ENCODE data around the gene OCIAD2.
"Not testable (repeated sequence)": the region's sequence is repeated elsewhere in the genome, so short reads cannot be mapped to it uniquely, and the experiment has no call there.

Gene OCIAD2

DNA sequence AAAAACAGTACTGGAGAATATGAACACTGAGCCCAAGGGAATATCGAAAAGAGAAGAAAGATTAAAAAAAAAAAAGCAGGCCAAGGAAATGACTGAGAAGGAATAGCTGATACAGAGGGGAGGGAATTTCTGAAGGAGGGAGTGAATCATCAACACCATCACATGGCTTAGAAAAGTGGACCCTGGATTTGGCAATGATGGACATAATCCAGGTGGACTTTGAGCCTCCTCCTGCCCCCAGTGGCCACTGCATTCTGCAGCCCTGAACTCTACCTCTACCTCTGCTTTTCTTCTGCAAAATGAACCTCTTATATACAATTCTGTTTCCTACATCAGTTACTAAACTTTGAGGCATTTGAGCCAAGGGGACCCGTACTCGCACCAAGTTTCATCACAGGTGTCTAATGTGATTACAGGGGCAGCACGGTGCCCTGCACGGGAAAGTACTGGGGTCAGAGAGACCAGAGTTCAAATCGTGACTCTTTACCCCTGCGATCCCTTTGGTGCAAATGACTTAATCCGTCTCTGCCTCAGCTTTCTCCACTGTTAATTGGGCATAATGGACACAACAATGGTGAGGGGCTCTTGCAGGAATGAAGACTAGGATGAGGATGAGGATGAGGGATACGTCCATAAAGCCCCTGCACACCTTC is 1.1 kb downstream of the OCIAD2 start:
- DNase-seq = peak; percentile 56

DNA sequence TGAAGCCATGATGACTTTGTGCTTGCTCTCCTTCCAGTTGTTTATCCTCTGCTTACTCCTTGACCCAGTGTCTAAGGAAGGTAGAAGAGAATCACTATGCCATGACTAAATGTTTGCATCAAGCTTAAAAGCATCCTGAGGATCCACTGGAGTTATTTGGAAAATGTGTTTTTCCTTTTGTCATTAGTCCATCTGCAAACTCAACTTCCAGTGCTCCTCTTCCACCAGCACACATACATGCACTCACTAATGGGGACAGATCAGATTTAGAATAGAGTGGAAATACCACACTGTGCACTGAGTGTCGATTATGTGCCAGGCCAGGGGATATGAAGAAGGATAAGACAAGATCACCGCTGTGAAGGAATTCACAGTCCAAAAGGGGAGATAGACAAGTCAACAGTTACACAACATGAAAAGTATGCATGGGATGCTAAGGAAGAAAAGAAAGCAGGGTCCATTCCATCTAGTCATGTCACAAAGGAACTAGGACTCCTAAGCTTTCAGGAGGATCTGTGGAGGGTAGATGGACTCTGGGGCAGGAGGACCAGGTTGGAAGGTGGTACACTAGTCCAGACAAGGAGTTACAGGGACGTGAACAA is 1.9 kb downstream of the OCIAD2 start:
- DNase-seq = peak; percentile 36

DNA sequence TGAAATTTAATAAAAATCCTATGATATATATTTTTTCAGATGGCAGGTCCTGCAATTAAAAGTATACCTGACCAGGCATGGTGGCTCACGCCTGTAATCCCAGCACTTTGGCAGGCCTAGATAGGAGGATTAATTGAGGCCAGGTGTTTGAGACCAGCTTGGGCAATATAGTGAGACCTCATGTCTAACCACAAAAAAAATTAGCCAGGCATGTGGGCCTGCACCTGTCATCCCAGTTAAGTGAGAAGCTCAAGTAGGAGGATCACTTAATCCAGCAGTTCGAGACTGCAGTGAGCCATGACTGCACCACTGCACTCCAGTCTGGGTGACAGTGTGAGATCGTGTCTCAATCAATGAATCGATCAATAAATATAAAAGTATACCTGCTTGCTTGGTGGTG is 2.5 kb downstream of the OCIAD2 start:
- DNase-seq = no peak

DNA sequence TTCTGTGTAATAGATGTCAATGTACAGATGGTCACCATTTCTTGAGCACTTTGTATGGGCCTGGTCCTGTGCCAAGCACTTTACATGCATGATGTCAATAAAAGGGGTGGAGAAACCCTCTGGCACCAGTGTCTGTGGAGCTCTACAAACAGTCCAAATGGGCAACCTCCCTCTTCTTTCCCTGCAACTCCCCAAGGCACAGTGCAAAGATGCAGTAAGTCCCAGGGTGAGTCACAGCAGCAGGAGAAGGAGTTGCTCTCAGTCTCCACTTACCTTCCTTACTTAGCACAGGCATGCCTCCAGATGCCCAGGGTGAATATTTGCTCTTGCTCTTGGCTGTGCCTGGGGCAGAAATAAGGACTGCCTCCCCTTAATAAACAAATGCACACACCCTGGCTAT is 4.3 kb downstream of the OCIAD2 start:
- DNase-seq = peak; percentile 30

DNA sequence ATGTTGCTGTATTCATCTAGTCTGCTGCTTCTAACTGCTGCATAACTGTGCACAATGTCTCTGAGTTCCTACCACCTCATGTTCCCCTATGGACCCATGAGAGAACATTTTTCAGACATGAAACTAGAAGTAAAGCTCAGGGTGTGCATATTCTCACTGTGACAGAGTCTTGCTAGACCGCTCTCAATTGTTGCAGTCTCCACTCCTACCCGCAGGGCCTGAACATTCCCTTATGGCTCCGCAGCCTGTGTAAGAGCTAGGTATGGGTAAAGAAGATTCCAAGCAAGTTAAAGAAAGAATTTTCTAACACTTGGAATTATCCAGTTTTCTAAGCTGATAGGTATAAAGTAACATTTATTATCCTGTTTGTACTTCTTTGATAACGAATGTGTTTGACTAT is 5.4 kb downstream of the OCIAD2 start:
- DNase-seq = no peak

DNA sequence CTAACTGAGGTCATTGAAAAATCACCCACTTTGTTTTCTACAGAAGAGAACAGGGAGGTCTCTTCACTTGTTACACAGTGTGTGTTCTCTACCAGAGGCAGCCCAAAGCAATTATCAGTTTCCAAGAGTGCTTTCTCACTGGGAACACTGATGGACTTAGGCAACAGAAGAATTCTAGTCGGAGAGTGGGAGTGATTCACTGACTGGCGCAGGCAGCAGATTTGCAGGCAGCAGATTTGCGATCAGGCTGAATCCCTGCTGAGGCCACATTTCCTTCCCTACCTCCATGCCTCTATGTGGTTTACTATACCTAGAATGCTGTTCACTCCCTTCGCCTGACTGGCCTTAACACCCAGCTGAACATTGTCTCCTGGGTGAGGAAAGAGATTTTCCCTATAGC is 6.6 kb downstream of the OCIAD2 start:
- peak; percentile 49 for DNase-seq

DNA sequence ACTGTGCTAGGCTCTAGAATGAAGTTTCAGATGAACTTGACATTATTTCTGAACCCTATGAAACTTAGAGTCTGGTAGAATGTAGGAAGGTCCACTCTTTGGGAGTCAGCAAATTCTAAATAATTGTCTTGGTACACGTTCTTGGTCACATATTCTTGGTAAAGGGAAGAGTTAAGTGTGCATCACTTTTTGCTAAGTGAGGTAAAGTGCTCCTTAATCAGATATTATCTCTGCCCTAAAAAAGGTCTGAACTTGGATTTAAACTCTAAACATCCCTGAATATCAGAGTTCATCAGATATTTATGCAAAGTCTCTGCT is 7.2 kb downstream of the OCIAD2 start:
- no peak for DNase-seq

DNA sequence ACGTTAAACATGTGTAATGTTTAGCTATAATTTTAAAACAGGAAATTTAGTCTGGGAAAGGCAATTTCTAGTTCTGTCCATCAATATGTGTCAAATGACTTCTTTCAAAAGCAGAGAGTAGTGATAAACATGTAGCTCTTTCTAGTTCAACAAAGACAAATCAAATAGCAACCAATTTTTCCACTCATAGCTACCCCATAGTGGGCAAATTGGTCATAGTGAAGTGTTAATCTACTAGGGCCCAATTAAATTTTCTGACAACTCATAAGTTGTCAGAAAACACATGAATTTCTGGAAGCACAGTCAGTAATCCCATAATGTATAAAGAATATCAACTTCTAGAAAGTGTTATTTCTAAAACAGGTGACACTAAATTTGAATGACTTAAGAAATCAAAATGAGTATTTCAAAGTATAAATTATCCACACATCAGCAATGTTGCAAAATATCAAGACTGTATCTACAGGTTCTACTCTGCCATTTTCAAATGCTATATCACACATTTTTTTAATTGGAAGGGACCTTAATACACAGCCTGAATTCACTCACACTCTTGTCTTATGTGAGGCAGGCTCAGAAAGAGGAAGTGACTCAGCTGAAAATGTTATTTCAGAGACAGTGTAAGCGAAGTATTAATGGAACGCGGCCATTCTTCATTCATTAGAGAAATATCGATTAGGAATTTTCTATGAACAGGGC is 7.7 kb downstream of the OCIAD2 start:
- no peak for DNase-seq

DNA sequence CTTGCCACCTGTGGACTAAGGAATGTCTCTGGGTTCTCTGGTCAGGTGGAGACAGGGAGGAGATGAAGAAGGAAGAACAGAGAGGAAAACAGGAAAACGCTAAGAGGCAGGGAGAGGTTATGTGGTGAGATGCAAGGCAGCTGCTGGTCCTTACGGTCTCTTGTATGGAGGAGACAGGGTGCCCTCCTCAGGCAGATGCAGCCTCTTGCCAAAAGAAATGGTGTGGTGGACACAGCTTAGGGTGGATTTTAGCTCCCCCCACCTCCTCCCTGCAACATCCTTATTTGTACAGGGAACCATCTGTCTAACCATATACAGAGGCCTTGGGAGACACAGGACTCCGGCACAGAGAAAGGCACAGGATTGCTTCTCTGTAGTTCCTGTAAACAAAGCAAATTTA is 9.7 kb downstream of the OCIAD2 start:
- no peak for DNase-seq

DNA sequence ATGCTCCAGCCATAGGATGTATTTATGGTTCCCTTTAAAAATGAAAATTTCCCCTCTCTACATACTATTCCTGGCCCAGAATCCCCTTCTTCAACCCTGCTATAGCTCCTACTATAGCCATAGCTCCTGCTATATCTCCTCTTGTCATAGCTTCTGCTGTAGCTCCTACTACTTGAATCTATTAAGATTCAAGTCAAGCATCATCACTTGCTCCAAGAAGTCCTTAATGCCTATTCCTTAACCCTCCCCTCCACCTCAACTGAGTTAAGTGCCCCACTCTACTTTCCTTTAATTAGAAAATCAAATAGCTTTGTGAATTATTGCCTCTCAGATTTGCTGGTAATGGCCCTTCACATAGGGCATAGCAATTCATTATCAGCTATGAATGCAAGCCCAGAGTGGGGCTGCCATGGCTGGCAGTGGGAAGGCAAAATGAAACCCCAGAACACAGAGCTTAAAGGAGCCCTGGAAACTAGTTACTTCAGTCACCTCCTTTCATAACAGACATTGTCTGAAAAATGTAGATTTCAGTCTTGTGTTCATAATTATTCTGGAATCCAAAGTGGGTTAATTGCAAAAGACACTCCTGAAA is 15.4 kb downstream of the OCIAD2 start:
- DNase-seq = no peak

DNA sequence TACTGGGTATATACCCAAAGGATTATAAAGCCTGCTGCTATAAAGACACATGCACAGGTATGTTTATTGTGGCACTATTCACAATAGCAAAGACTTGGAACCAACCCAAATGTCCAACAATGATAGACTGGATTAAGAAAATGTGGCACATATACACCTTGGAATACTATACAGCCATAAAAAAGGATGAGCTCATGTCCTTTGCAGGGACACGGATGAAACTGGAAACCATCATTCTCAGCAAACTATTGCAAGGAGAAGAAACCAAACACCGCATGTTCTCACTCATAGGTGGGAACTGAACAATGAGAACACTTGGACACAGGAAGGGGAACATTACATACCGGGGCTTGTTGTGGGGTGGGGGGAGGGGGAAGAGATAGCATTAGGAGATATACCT is 16.8 kb downstream of the OCIAD2 start:
- not testable (repeated sequence) for DNase-seq

DNA sequence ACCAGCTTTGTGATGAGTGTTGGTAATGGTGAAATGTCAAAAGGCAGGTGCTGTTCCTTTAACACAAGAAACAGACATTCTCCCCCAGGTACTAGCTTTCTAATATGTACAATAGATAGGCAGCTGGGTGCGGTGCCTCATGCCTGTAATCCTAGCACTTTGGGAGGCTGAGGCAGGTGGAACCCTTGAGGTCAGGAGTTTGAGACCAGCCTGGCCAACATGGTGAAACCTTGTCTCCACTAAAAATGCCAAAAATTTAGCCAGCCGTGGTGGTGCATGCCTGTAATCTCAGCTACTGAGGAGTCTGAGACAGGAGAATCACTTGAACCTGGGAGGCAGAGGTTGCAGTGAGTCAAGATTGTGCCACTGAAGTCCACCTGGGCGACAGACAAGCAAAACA is 24.9 kb downstream of the OCIAD2 start:
- DNase-seq = not testable (repeated sequence)

DNA sequence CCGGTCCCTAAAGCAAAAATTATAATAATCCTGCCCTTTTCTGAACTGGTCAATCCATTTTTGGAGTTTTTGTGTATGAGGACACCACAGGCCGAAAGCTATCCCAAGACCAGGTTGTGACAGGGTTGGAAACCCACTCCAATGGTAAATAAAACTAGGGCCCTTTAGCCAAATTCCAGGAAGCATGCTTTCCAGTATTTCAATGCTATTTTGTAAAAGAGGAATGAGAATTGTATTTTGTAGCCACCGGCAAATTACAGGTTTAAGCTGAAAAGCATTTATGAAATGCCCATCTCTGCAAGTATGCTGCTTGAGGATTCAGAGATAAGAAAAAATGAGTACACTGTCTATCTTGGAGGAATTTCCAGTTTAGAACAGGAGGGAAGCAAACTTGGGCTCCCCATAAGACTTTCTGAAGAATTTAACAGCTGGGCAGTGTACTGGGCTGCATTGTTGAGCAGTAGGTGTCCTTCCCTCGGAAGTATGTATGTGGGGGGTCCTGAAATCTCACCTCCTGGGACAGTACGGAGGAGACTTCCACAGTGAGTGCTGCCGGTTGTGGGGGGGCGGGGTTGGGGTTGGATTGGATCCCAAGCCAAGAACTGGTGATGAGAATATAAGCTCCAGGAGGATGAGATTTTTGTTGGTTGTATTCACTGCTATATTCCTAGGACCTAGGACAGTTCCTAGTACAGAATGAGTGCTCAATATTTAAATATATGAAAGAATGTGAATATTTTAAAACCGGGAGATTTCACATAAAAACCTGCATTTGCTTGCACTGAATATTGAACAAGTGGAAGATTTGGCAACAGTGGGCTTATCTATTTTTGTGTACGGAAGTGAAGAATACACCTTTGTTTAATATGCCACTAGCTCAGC is 26.8 kb downstream of the OCIAD2 start:
- no peak for DNase-seq

DNA sequence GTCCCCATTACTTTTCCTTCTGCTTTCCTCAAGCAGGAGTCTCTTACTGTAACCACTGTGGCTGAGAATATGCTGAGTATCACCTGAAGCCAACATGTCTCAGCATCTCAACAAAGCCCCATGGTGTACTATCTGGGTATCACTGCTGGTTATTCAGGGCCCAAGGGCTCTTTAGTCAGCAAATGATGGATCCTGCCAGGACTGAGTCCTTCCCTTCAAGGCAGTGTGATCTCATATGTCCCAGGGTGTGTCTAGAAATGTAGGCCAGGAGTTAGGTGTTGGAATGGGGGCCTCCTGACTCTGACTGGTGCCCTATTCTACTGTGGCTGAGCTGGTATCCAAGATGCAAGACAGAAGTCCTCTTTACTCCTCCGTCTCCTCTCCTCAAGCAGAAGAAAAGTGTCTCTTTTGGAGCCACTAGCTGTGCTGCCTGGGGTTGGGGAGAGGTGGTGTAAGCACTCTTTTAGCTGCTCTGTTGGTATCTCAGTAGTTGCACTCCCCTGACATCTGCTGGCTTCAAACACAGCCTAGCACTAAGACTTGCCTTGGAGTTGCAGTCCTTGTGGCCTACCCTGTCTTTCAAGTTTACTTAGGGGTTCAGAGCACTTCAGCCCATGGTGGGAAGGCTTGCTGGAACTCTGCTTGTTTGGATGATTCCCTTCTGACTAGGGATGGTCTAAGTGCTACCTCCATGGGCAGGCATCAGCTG is 28.6 kb downstream of the OCIAD2 start:
- DNase-seq = no peak

DNA sequence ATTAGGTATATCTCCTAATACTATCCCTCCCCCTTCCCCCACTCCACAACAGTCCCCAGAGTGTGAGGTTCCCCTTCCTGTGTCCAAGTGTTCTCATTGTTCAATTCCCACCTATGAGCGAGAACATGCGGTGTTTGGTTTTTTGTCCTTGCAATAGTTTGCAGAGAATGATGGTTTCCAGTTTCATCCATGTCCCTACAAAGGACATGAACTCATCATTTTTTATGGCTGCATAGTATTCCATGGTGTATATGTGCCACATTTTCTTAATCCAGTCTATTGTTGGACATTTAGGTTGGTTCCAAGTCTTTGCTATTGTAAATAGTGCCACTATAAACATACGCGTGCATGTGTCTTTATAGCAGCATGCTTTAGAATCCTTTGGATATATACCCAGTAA is 41.9 kb downstream of the OCIAD2 start:
- not testable (repeated sequence) for DNase-seq

DNA sequence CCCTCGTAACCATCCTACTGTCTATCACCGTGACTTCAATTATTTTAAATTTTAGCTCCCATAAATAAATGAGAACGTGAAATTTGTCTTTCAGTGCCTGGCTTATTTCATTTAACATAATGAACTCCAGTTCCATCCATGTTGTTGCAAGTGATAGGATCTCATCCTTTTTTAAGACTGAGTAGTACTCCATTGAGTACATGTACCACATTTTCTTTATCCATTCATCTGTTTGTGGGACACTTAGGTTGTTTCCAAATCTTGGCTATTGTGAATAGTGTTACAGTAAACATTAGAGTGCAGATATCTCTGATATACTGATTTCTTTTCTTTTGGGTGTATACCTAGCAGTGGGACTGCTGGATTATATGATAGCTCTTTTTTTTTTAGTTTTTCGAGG is 42.8 kb downstream of the OCIAD2 start:
- no peak for DNase-seq

DNA sequence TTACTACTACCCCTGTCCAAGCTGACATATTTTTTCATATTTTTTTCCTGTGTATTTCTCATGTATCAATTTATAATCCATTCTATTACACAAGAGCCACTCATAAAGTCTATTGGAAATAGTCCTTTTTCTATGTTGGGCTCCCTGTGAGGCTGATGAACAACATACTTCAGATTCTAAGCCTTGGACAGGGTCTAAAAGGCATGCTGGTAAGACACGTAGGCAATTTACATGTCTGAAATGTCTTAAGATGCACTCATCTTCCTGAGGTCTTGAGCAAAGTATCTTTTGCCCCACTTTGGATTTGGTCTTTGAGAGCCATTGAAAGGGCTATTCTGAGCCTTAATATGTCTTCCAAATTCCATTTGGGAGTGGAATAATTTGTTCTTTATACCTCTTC is 43.9 kb downstream of the OCIAD2 start:
- DNase-seq = peak; percentile 21

DNA sequence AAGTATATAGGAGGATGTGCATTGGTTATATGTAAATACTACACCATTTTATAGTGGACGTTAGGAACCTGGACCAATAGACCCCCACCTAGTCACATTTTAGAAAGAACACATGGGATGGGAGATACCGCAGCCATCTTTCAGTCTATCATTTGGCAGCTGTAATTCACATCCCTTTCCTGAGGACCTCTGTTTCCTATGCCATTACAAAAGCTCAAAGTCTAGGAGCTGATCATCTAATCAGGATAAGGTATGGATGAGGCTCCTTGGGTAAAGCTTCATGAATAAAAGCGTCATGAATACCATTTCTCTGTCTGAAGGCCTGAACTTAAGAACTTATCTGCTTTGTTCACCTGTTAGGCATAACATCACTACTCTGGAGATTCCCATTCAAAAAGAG is 44.5 kb downstream of the OCIAD2 start:
- no peak for DNase-seq

DNA sequence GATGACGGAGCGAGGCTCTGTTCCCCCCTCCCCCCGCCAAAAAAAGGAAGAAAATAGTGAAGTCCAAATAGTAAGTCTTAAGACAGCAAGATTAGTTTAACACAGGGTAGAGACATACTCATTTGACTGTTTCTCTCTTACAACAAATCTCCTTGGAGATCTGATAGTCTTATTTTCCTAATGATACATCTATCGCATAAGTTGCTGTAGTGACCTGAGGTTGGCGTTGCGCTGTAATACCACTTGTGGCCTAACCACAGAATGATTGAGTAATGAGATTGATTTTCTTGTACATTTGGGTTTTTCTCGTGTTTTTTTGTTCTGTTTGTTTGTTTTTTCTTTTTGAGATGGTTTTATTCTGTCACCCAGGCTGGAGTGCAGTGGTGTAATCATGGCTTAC is 48.4 kb downstream of the OCIAD2 start:
- no peak for DNase-seq

DNA sequence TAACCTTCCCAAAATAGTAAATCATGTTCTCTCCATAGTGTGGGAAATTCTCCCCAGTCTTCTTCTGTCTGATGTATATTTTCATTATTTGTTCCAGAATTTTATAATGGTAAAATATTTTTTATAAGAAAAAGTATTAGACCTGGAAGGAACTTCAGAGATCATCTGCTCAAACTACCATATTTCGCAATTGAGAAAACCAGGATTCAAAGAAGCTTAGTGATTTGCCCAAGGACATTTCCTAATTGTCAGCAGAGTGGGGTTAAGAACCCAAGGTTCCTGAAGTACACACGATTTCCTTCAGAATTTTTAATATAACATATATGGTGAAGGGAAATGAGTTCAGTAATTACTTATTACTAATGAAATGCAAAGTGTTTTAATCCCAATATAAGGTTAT is 51.6 kb downstream of the OCIAD2 start:
- no peak for DNase-seq

DNA sequence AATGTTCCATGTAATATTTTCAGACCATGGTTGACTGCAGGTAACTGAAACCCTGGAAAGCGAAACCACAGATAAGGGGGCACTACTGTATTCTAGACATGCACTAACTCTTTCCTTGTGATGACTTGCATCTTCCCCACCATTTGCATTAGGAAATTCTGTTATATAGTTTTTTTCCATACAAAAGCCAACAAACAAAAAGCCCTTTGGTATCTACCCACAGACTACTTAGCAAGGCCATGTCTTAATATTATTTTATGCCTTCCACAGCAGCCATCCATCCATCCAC is 52.2 kb downstream of the OCIAD2 start:
- DNase-seq = no peak

DNA sequence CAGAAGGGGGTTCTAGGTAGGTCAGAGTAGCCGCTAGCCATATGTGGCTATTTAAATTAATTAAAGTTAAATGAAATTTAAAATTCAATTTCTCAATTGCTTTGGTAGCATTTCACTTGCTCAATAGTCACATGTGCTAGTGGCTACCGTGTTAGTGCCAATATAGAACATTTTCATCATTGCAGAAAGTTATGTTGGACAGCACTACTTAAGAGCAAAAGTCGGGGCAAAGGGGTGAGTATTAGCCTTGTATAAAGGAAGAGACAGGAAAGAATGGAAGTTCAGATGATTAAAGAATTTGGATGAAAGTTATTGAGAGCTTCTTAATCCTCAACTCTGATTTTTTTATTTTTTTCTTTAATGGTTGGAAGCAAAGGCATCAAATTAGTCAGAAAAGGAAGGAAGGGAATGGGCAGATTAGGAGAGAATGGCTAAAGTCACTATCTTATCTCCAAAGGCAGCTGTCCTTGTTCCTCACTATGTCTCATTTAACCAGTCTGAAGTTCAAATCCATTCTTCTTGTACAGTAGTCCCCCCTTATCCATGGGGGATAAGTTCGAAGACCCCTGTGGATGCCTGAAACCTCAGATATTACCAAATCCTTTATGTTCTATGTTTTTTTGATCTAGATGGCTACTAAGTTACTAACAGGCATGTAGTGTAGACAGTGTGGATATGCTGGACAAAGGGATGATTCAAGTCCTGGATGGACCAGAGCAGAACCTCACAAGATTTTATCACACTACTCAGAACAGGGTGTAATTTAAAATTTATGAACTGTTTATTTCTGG is 52.8 kb downstream of the OCIAD2 start:
- no peak for DNase-seq
